Liver (tissue), 9 donors: ENCODE results near the gene IL1RL1. TPM values are rescaled to one million over a fixed set of nuclear protein-coding genes. Genes with fewer than 3 reads are reported as not detected.

ENCODE experiments used
- DNase-seq: peaks from one replicate; pipeline ENCODE4 v3.0.0-alpha.2; 2017; ENCODE audit warnings: low spot score
- H3K27ac ChIP-seq, 2 donors: one replicate each; pipeline ENCODE4 v1.7.0; 2013; ENCODE audit warnings: inconsistent platforms in 2 of 2, low read length in 2 of 2, control low read depth in 1 of 2, low read depth in 1 of 2, mild to moderate bottlenecking in 1 of 2
- H3K27me3 ChIP-seq, 4 donors: one replicate each; pipeline versions ENCODE4 v1.6.1 to v1.7.0; 2013; ENCODE audit warnings: low read length in 3 of 4, inconsistent platforms in 1 of 4, mild to moderate bottlenecking in 1 of 4, moderate library complexity in 1 of 4; ENCODE audit not compliant: control insufficient read depth in 4 of 4, insufficient read depth in 4 of 4
- H3K36me3 ChIP-seq, 4 donors: one replicate each; pipeline versions ENCODE4 v1.6.1 to v1.7.0; 2013; ENCODE audit warnings: low read length in 3 of 4, mild to moderate bottlenecking in 3 of 4, low read depth in 1 of 4, moderate library complexity in 1 of 4; ENCODE audit not compliant: control insufficient read depth in 4 of 4, insufficient read depth in 3 of 4
- H3K4me1 ChIP-seq, 4 donors: one replicate each; pipeline versions ENCODE4 v1.6.1 to v1.7.0; 2013; ENCODE audit warnings: low read length in 3 of 4, mild to moderate bottlenecking in 3 of 4, moderate library complexity in 1 of 4; ENCODE audit not compliant: control insufficient read depth in 4 of 4, insufficient read depth in 4 of 4
- H3K4me3 ChIP-seq, 3 donors: one replicate each; pipeline versions ENCODE4 v1.6.1 to v1.7.0; 2013; ENCODE audit warnings: low read length in 3 of 3, control low read depth in 1 of 3, low read depth in 1 of 3, mild to moderate bottlenecking in 1 of 3
- H3K9ac ChIP-seq, 2 donors: one replicate each; pipeline ENCODE4 v1.7.0; 2013; ENCODE audit warnings: low read length in 2 of 2, mild to moderate bottlenecking in 2 of 2, moderate library complexity in 2 of 2, control low read depth in 1 of 2, low read depth in 1 of 2
- H3K9me3 ChIP-seq, 4 donors: one replicate each; pipeline versions ENCODE4 v1.6.1 to v1.7.0; 2013; ENCODE audit warnings: low read length in 3 of 4; ENCODE audit not compliant: control insufficient read depth in 4 of 4
- CTCF ChIP-seq: fragments of 150-350 bp; IDR thresholded peaks from 2 replicates; pipeline ENCODE4 v1.5.1; 2017; ENCODE audit warnings: improper control_type of control experiment, low read depth, low read length; ENCODE audit not compliant: missing input control
- EGR1 ChIP-seq, 2 donors: IDR thresholded peaks; 2 replicates each; pipeline ENCODE4 v1.6.1; 2016 to 2018; ENCODE audit warnings: antibody characterized with exemption in 2 of 2, low read depth in 2 of 2
- FOXA1 ChIP-seq: IDR thresholded peaks from 2 replicates; pipeline ENCODE4 v1.6.1; 2016; ENCODE audit warnings: antibody characterized with exemption
- FOXA2 ChIP-seq: IDR thresholded peaks from 2 replicates; pipeline ENCODE4 v1.6.1; 2016; ENCODE audit warnings: antibody characterized with exemption
- GABPA ChIP-seq, 2 donors: IDR thresholded peaks in 1 of 2; conservative IDR thresholded peaks in 1 of 2; 2 replicates each; pipeline ENCODE4 v1.6.1; 2016; ENCODE audit warnings: antibody characterized with exemption in 2 of 2, mild to moderate bottlenecking in 1 of 2, moderate library complexity in 1 of 2
- HNF4A ChIP-seq, 2 donors: conservative IDR thresholded peaks; 2 replicates each; pipeline ENCODE4 v1.6.1; 2016; ENCODE audit warnings: antibody characterized with exemption in 2 of 2, mild to moderate bottlenecking in 2 of 2
- JUND ChIP-seq, 2 donors: IDR thresholded peaks; 2 replicates each; pipeline ENCODE4 v1.6.1; 2016; ENCODE audit warnings: antibody characterized with exemption in 2 of 2
- MAX ChIP-seq: IDR thresholded peaks from 2 replicates; pipeline ENCODE4 v1.6.1; 2016; ENCODE audit warnings: antibody characterized with exemption
- NR2F2 ChIP-seq: IDR thresholded peaks from 2 replicates; pipeline ENCODE4 v1.6.1; 2016; ENCODE audit warnings: antibody characterized with exemption
- RAD21 ChIP-seq, 2 donors: IDR thresholded peaks; 2 replicates each; pipeline ENCODE4 v1.6.1; 2016; ENCODE audit warnings: antibody characterized with exemption in 2 of 2, mild to moderate bottlenecking in 2 of 2
- REST ChIP-seq: IDR thresholded peaks from 2 replicates; pipeline ENCODE4 v1.6.1; 2016; ENCODE audit warnings: antibody characterized with exemption, mild to moderate bottlenecking
- RXRA ChIP-seq, 2 donors: IDR thresholded peaks; 2 replicates each; pipeline ENCODE4 v1.6.1; 2017 to 2018; ENCODE audit warnings: antibody characterized with exemption in 2 of 2, mild to moderate bottlenecking in 1 of 2
- SP1 ChIP-seq: IDR thresholded peaks from 2 replicates; pipeline ENCODE4 v1.6.1; 2018; ENCODE audit warnings: antibody characterized with exemption, mild to moderate bottlenecking
- ZBTB33 ChIP-seq: IDR thresholded peaks from 2 replicates; pipeline ENCODE4 v1.6.1; 2016; ENCODE audit warnings: antibody characterized with exemption
- WGBS: extraction: QIAGEN DNeasy Blood & Tissue Kit; methylation state at CpG from one replicate; pipeline ENCODE4 v1.1.7; 2013; 5-methylcytosine and 5-hydroxymethylcytosine counted together
- polyA plus RNA-seq, 2 donors: library from polyadenylated mRNA; stranded (reverse) in 1 of 2; unstranded in 1 of 2; fragments of 200-250 nt in 1 of 2; fragments of >200 nt in 1 of 2; fragmentation: Nextera tagmentation in 1 of 2; extraction: Ambion mirVana in 1 of 2; gene quantifications; one replicate each; pipeline versions ENCODE4 v1.2.1 to v1.2.3, GENCODE V29; 2013 to 2015
- total RNA-seq, 2 donors: library from RNA; depleted of rRNA; stranded (reverse); fragments of >200 nt; gene quantifications; one replicate each; pipeline ENCODE4 v1.2.3, GENCODE V29; 2014
- donor health status: healthy.
- donor health status: healthy.
- donor health status: healthy.
- donor health status: healthy.
- donor health status: healthy.

IL1RL1 gene
- total and polyA plus RNA-seq, 4 donors = 0.75 to 6.2 (median 3.2) TPM

GRCh38 chr2:102350137-102350793 is 38.9 kb downstream of the IL1RL1 start:
- H3K9ac ChIP-seq = no peak overlapping the region
- 52% methylated on average over 1 of the region's 1 CpG for WGBS
- no peak for TF ChIP-seq RXRA (IDR thresholded peaks at IDR 0.05)
- no peak for TF ChIP-seq RAD21 (IDR thresholded peaks at IDR 0.05)
- no peak for TF ChIP-seq CTCF
- no peak for TF ChIP-seq MAX
- TF ChIP-seq NR2F2 = no peak
- no peak for TF ChIP-seq ZBTB33
- TF ChIP-seq FOXA1 = no peak
- no peak for TF ChIP-seq EGR1 (IDR thresholded peaks at IDR 0.05; ENCODE audit: low read depth in 2 of 2)
- TF ChIP-seq SP1 = no peak
- TF ChIP-seq REST = no peak
- TF ChIP-seq FOXA2 = no peak
- no peak for TF ChIP-seq HNF4A (conservative IDR thresholded peaks at IDR 0.05)
- no peak for TF ChIP-seq GABPA (IDR thresholded peaks at IDR 0.05 in 1 of 2, conservative IDR thresholded peaks at IDR 0.05 in 1 of 2)
- no peak for TF ChIP-seq JUND (IDR thresholded peaks at IDR 0.05)
- DNase-seq = no peak
- H3K36me3 ChIP-seq = no peaks in the 10 kb centered on the region
- no peaks in the 10 kb centered on the region for H3K27me3 ChIP-seq
- H3K4me3 ChIP-seq = no peak overlapping the region
- H3K4me1 ChIP-seq = peaks cover 0 to 1% (median under 1%) of the 10 kb centered on the region in 4 donors
- no peak overlapping the region for H3K27ac ChIP-seq
- no peaks in the 10 kb centered on the region for H3K9me3 ChIP-seq
